Retinal pigment epithelial cell (primary cell): ENCODE data around the gene AQP5.

Experiments used
- DNase-seq: peaks from one replicate; pipeline ENCODE4 v3.0.0-alpha.2; 2010; ENCODE audit warnings: low read depth
- H3K4me3 ChIP-seq: 2 replicates; pipeline ENCODE4 v1.5.1; 2011; ENCODE audit warnings: mild to moderate bottlenecking, low read length, control low read depth, moderate library complexity
- CTCF ChIP-seq: conservative IDR thresholded peaks from 2 replicates; pipeline ENCODE4 v1.5.1; 2011; ENCODE audit warnings: low read depth, low read length, control low read depth, inconsistent platforms

Gene AQP5

DNA sequence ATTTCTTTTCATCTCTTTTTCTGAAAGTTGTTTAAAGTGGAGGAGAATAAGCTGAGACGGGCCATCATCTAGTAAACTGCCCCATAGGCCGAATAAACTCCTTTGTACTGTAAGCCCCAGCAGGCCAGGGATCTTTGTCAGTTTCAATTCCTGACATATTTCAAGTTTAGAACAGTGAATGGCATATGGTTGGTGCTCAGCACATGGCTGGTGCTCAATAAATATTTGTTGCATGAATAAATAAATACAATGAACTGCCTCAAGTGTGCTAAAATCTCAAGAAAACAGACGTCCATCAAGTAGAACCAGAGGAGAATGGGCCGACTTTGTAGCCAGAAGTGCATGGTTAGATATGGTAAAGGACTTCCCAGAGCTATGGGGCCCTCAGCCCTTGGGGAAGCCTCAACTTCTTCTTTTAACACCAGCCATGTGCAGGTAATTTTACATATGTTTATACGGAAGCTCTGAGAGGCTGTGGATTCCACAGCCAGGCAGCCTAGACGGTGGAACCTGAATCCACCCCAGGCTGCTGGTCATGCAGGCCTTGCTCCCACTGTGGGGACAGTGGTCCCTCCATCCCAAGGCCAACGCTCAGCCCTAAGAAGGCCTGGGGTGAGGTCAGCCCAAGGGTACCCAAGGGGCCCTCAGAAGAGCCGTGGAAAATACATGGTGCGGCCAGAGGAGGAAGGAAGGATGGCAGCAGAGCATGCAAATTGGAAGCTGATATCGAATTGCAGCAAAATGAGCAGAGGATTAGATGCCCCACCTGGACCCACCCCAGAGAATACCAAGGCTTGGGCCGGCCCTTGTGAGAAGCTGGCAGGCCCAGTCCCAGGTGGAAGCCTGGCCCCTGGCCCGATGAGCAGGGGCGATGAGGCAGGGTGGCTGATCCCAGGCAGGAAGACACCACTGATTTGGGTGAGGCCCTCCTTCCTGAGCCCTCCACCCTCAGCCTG is 19.8 kb upstream of the AQP5 start:
- H3K4me3 ChIP-seq, result no peak overlapping the region
- TF ChIP-seq CTCF, result no peak
- no peak for DNase-seq

GRCh38 chr12:49942512-49942893 is 19.2 kb upstream of the AQP5 start:
- no peak for DNase-seq
- H3K4me3 ChIP-seq, result no peak overlapping the region
- no peak for TF ChIP-seq CTCF

- no peak overlapping the region for H3K4me3 ChIP-seq
- no peak for DNase-seq
Measured at GRCh38 chr12:49942921-49943624, 18.6 kb upstream of the AQP5 start.

GRCh38 chr12:49943625-49943960 is 18.1 kb upstream of the AQP5 start:
- TF ChIP-seq CTCF, result no peak
- no peak for DNase-seq
- no peak overlapping the region for H3K4me3 ChIP-seq

More at GRCh38 chr12:49942921-49943624, 18.6 kb upstream of the AQP5 start:
- no peak for TF ChIP-seq CTCF

DNA sequence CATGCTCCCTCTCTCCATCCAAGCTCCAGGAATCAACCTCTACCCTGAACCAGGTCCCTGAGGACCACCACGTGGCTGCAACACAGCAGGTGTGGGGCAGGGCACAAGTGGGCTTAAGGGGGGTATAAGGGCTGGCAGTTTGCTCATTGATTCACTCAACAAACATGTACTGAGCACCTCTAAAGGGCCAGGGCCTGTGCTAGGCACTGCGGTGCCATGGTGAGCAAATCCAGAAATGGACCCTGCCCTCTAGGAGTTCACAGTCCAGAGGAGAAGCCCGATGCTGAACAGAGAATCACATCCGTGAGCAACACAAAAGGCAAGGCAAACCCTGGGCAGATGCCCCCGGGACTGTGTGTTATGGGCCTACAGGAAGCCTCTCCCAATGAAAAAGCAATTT is 17.6 kb upstream of the AQP5 start:
- DNase-seq, result no peak
- no peak overlapping the region for H3K4me3 ChIP-seq
- no peak for TF ChIP-seq CTCF

DNA sequence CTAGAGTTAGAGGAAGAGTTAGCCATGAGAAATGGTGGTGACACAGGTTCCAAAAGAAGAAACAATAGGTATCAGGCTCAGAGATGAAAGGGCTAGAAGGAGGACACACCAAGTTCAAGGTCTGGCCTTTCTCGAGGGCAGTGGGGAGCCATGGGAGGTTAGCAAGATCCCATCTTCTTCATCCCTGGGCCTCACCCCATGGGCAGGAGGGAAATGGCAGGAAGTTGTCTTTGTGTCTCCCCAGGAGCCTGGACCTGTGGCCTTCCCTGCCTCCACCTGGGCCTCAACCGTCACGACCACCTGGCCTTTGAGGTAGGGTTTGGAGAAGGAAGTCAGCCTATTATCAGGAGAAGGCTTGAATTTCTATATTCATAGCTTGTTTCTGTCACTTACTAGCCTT is 17.0 kb upstream of the AQP5 start:
- no peak overlapping the region for H3K4me3 ChIP-seq
- no peak for DNase-seq
- no peak for TF ChIP-seq CTCF
